GM12864 (cell line): Measurements from ENCODE around the gene ASB14.
"Not testable (repeated sequence)": the region's sequence is repeated elsewhere in the genome, so short reads cannot be mapped to it uniquely, and the experiment has no call there.

Experiments
- DNase-seq: peaks from one replicate; pipeline ENCODE4 v3.0.0-alpha.2; 2011; ENCODE audit warnings: low read depth
- H3K4me3 ChIP-seq: 2 replicates; pipeline ENCODE4 v1.5.1; 2011; ENCODE audit warnings: mild to moderate bottlenecking, low read depth, low read length, control low read depth
- TF ChIP-seq, protein P1 (sequence below): IDR thresholded peaks from 2 replicates; pipeline ENCODE4 v1.5.1; 2011; ENCODE audit warnings: low read depth, mild to moderate bottlenecking, moderate library complexity, low read length, control low read depth, inconsistent platforms; ENCODE audit errors: missing control alignments

The ASB14 gene

DNA sequence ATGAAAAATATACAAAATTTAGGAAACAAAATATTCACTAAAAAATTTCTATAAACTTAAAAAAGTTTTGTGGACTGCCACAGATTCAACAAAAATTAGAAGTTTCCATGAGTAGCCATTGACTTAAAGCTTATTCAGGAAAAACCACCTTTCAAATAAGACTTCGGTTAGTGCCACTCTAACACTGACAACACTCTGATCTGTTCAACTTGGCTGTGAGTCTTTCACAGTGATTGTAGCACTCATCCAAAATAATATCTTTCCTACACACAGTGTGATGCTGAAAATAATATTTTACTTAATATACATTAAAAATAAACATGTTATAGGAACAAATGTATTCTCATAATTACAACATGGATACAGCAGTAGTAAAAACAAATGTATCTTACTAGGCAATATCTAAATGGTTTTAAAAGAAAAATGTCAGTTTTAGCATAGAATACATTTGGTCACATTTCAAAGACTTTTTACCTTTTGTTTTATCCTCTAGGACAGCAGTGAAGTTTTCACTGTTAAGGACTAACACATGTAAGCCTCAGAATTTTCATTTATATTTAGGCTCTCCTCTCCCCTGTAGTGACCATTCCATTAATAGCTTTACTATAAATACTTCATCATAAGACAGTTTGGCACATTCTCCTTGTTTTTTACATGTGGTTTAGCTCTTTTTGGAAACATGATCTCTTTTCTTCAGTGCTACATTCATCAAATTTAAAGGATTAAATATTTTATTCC lies at the start of gene ASB14:
Gene ASB14 (minus strand): TSS at position 527 of the 738 bp plus-strand sequence. CDS start 652 bp downstream, outside the sequence.
- no peak for DNase-seq
- TF ChIP-seq, protein P1, sequence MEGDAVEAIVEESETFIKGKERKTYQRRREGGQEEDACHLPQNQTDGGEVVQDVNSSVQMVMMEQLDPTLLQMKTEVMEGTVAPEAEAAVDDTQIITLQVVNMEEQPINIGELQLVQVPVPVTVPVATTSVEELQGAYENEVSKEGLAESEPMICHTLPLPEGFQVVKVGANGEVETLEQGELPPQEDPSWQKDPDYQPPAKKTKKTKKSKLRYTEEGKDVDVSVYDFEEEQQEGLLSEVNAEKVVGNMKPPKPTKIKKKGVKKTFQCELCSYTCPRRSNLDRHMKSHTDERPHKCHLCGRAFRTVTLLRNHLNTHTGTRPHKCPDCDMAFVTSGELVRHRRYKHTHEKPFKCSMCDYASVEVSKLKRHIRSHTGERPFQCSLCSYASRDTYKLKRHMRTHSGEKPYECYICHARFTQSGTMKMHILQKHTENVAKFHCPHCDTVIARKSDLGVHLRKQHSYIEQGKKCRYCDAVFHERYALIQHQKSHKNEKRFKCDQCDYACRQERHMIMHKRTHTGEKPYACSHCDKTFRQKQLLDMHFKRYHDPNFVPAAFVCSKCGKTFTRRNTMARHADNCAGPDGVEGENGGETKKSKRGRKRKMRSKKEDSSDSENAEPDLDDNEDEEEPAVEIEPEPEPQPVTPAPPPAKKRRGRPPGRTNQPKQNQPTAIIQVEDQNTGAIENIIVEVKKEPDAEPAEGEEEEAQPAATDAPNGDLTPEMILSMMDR = no peak
- H3K4me3 ChIP-seq = no peak within 1 kb of the TSS

DNA sequence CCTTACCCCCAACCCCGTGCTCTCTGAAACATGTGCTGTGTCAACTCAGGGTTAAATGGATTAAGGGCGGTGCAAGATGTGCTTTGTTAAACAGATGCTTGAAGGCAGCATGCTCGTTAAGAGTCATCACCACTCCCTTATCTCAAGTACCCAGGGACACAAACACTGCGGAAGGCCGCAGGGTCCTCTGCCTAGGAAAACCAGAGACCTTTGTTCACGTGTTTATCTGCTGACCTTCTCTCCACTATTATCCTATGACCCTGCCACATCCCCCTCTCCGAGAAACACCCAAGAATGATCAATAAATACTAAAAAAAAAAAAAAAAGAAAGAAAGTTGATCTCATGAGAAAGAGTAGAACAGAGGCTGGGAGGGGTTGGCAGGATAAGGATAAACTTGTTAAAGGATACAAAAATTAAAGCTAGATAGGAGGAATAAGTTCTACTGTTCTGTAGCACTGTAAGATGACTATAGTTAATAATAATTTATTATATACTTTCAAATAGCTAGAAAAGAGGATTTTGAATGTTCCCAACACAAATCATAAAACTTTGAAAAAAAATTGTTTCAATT lies 46.7 kb upstream of the ASB14 start:
- DNase-seq, H3K4me3 ChIP-seq: not testable (repeated sequence)

DNA sequence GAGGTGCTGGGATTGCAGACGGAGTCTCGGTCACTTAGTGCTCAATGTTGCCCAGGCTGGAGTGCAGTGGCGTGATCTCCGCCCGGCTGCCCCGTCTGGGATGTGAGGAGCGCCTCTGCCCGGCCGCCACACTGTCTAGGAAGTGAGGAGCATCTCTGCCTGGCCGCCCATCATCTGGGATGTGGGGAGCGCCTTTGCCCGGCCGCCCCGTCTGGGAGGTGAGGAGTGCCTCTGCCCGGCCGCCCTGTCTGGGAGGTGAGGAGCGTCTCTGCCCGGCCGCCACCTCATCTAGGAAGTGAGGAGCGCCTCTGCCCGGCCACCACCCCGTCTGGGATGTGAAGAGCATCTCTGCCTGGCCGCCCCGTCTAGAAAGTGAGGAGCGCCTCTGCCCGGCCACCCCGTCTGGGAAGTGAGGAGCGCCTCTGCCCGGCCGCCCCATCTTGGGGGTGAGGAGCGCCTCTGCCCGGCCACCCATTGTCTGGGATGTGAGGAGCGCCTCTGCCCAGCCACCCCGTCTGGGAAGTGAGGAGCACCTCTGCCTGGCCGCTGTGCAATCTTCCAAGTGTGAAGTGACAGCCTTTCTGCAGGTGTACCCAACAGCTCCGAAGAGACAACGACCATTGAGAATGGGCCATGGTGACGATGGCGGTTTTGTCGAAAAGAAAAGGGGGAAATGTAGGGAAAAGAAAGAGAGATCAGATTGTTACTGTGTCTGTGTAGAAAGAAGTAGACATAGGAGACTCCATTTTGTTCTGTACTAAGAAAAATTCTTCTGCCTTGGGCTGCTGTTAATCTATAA lies 46.0 kb upstream of the ASB14 start:
- DNase-seq, H3K4me3 ChIP-seq: not testable (repeated sequence)

DNA sequence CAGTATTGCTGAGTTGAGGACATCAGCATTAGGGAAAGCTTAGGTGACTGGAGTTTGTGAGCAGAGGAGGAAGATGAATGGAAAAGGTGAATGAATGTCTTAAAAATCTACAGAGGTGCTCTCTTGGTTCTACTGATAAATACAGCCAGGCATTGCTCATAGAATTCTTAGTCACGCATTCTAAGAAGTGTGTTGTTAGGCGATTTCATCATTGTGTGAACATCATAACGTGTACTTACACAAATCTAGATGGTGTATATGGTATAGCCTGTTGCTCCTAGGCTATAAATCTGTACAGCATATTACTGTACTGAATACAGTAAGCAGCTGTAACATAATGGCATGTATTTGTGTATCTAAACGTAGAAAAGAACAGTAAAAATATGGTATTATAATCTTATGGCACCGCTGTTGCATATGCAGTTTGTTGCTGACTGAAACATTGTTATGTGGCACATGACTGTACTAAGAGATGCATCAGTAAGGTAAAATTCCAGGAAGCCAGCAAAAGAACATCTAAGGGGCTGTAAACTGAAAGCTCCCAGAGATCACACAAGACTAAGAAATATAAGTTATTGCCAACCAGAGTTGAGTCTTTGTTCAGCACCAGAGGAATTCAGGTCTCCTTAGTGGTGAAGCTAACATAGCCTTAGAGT lies 42.9 kb upstream of the ASB14 start:
- TF ChIP-seq, protein P1 = no peak
- DNase-seq = no peak
- H3K4me3 ChIP-seq = no peak overlapping the region

GRCh38 chr3:57331078-57331610 lies 38.7 kb upstream of the ASB14 start:
- H3K4me3 ChIP-seq = no peak overlapping the region
- TF ChIP-seq, protein P1 = peak; percentile 9
- DNase-seq = no peak

- not testable (repeated sequence) for DNase-seq, H3K4me3 ChIP-seq
Measured at GRCh38 chr3:57326498-57326897, 34.0 kb upstream of the ASB14 start.

- TF ChIP-seq, protein P1 = no peak
- no peak for DNase-seq
- no peak overlapping the region for H3K4me3 ChIP-seq
Measured at GRCh38 chr3:57314204-57314603, 21.7 kb upstream of the ASB14 start.

DNA sequence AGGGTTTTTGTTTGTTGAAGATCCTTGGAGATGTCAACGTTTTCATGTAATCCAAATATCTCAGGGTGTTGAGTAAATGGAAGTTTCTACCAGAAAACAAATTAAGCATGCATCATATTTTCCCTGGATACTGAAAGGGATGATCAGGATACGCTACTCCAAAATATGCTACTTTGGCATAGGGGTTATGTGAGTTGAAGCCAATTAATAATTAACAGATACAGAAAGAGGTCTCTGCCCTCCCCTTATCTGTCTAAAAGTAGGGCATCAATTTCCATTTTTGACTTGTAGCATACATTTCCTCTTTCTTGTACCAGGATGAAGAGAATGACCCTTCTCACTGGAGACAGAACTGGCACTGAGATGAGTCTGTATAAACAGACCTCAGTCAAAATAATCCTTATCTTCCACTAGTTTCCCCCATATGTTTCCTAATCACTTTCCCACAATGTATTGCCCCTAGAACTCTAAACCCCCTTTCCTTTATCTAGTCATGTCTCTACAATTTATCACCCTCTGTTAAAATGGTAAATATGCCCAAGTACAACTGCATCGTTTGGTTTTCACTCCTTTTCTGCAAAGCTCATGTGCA lies 17.4 kb upstream of the ASB14 start:
- no peak for DNase-seq

DNA sequence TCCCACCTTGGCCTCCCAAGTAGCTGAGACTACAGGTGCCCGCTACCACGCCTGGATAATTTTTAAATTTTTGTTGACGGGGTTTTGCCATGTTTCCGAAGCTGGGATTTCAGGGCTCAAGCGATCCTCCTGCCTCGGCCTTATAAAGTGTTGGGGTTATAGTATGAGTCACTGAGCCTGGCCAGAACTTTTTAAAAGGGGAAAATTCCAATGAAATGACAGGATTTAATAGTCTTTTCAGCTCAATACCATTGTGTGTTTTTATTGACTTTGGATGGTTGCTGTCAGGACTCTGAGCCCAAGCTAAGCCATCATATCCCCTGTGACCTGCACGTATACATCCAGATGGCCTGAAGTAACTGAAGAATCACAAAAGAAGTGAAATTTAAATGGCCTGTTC lies 11.0 kb upstream of the ASB14 start:
- not testable (repeated sequence) for H3K4me3 ChIP-seq, DNase-seq

More for the DNA sequence above, 17.4 kb upstream of the ASB14 start:
- no peak overlapping the region for H3K4me3 ChIP-seq
- TF ChIP-seq, protein P1 = no peak
